Activated naive CD4-positive, alpha-beta T cell treated with anti-CD3 and anti-CD28 coated beads, Interleukin-2, amount 10 ng/mL, durations not matched to agents 7 days and 5 days (primary cell): Measurements from ENCODE around the gene CYB561A3.

ENCODE experiments used
- CTCF ChIA-PET: fragments of 350-600 bp; sonication (Branson Sonifier 250); formaldehyde crosslinking; loops from one replicate; lab custom pipeline; 2021; ENCODE audit warnings: antibody characterized with exemption; lab: Charles Lee
- DNase-seq: peaks from one replicate; pipeline ENCODE4 v3.0.0-alpha.2; 2020
- H3K27ac Mint-ChIP-seq: one replicate; pipeline ENCODE4 v1.8.0; 2021; ENCODE audit warnings: mild to moderate bottlenecking, moderate library complexity, mixed read lengths
- H3K27me3 Mint-ChIP-seq: one replicate; pipeline ENCODE4 v1.8.0; 2021; ENCODE audit warnings: mild to moderate bottlenecking, mixed read lengths
- H3K36me3 Mint-ChIP-seq: one replicate; pipeline ENCODE4 v1.8.0; 2021; ENCODE audit warnings: mixed read lengths
- H3K4me1 Mint-ChIP-seq: one replicate; pipeline ENCODE4 v1.8.0; 2021; ENCODE audit warnings: mixed read lengths
- H3K4me3 Mint-ChIP-seq: one replicate; pipeline ENCODE4 v1.8.0; 2021; ENCODE audit warnings: mild to moderate bottlenecking, moderate library complexity, mixed read lengths
- H3K9me3 Mint-ChIP-seq: one replicate; pipeline ENCODE4 v1.8.0; 2021; ENCODE audit warnings: mixed read lengths

CYB561A3 gene

GRCh38 chr11:61359516-61359915 lies 2.2 kb downstream of the CYB561A3 start:
- H3K4me3 Mint-ChIP-seq: peak overlapping the region; percentile 100
- peak overlapping the region; percentile 49 for H3K27ac Mint-ChIP-seq
- no peak for DNase-seq
- H3K9me3 Mint-ChIP-seq: no peaks in the 10 kb centered on the region
- H3K36me3 Mint-ChIP-seq: peaks cover 18% of the 10 kb centered on the region
- H3K27me3 Mint-ChIP-seq: no peaks in the 10 kb centered on the region
- peaks cover 53% of the 10 kb centered on the region for H3K4me1 Mint-ChIP-seq
- CTCF ChIA-PET: interaction anchor here (0.9 to 6.1 kb wide), 2 partner anchors 23 to 26 kb away, joined by 4 to 48 read pairs; no protein-coding TSS in a partner anchor

DNA sequence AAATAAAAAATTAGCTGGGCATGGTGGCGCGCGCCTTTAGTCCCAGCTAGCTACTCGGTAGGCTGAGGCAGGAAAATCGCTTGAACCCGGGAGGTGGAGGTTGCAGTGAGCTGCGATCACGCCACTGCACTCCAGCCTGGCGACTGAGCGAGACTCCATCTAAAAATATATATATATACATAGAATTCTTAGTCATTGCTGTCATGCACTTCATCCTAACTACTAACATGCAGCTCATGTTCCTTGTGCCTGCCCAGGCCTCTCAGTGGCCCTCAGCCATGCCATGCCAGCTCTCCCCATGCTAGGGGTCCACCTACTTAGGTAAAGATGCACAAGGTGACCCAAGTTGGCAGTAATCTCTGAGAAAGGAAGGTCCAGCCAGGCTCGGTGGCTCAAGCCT lies 3.1 kb downstream of the CYB561A3 start:
- H3K9me3 Mint-ChIP-seq: no peaks in the 10 kb centered on the region
- CTCF ChIA-PET: interaction anchor here (6.1 kb wide), 1 partner anchor 22 kb away, joined by 48 read pairs; no protein-coding TSS in a partner anchor
- no peak overlapping the region for H3K27ac Mint-ChIP-seq
- no peak overlapping the region for H3K4me3 Mint-ChIP-seq
- H3K27me3 Mint-ChIP-seq: no peaks in the 10 kb centered on the region
- no peak for DNase-seq
- H3K36me3 Mint-ChIP-seq: peaks cover 19% of the 10 kb centered on the region
- H3K4me1 Mint-ChIP-seq: peaks cover 48% of the 10 kb centered on the region

DNA sequence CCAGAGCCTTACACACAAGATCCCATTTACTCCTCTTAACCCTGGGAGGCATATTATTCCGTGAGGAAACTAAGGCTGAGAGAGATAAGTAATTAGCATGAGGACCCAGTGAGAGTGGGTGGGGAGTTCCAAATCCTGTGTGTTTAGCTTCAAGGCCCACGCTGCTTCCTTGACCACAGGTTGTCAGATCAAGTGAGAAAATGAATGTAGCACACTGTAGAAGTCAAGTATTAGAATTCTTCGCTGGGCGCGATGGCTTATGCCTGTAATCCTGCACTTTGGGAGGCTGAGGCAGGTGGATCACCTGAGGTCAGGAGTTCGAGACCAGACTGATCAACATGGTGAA lies 3.8 kb downstream of the CYB561A3 start:
- H3K27ac Mint-ChIP-seq: no peak overlapping the region
- no peak overlapping the region for H3K4me3 Mint-ChIP-seq
- DNase-seq: no peak
- peaks cover 21% of the 10 kb centered on the region for H3K36me3 Mint-ChIP-seq
- H3K9me3 Mint-ChIP-seq: no peaks in the 10 kb centered on the region
- CTCF ChIA-PET: interaction anchor here (0.7 to 6.1 kb wide), 4 partner anchors 21 to 28 kb away, joined by 3 to 48 read pairs (median 5); no protein-coding TSS in a partner anchor
- no peaks in the 10 kb centered on the region for H3K27me3 Mint-ChIP-seq
- H3K4me1 Mint-ChIP-seq: peaks cover 41% of the 10 kb centered on the region

DNA sequence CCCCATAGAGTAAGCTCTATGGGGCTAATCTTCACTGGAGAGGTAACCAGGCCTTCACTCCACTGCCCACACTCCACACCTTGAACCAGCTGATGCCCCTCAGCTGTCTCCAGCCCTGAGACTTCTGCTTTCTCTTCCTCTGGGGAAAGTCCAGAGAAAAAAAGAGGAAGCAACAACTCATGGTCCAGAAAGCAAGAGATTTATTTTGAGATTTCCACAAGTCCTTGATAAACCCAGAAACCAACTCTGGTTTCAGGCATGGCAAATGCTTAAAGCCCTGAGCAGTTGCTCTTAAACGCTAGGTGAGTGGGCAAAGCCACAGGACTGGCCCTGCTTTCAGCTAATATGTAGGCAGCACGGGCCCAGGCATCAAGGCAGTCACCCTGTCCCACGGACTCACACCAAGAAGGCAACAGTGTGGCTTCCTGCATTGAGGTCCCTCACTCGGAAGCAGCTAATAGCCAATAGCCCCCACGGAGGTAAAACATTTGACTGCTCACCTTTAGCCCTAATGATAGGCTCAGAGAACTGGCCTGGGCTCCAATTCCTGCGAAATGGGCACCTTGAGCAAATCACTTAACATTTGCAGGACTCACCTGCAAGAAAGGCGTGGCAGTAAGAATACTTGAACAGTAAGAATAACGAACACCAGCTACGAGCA lies 4.3 kb downstream of the CYB561A3 start:
- Mint-ChIP-seq H3K4me3 (no peak overlapping the region), H3K27me3 (no peaks in the 10 kb centered on the region), H3K36me3 (peaks cover 22% of the 10 kb centered on the region), H3K4me1 (peaks cover 35% of the 10 kb centered on the region), H3K9me3 (no peaks in the 10 kb centered on the region), H3K27ac (no peak overlapping the region)
- no peak for DNase-seq
- CTCF ChIA-PET: interaction anchor here (0.7 to 2.5 kb wide), 4 partner anchors 21 to 103 kb away, joined by 3 to 7 read pairs (median 4); no protein-coding TSS in a partner anchor

- no peak overlapping the region for H3K4me3 Mint-ChIP-seq
- H3K36me3 Mint-ChIP-seq: peaks cover 19% of the 10 kb centered on the region
- CTCF ChIA-PET: interaction anchor here (1.1 to 3.4 kb wide), 5 partner anchors 11 to 102 kb away, joined by 3 to 18 read pairs (median 3); no protein-coding TSS in a partner anchor
- DNase-seq: no peak
- H3K9me3 Mint-ChIP-seq: no peaks in the 10 kb centered on the region
- peaks cover 33% of the 10 kb centered on the region for H3K4me1 Mint-ChIP-seq
- H3K27me3 Mint-ChIP-seq: no peaks in the 10 kb centered on the region
- no peak overlapping the region for H3K27ac Mint-ChIP-seq
Measured at GRCh38 chr11:61356706-61357105, 5.0 kb downstream of the CYB561A3 start.

- Mint-ChIP-seq H3K4me1 (peaks cover 14% of the 10 kb centered on the region), H3K9me3 (no peaks in the 10 kb centered on the region), H3K36me3 (peaks cover 23% of the 10 kb centered on the region), H3K27me3 (no peaks in the 10 kb centered on the region), H3K27ac (no peak overlapping the region), H3K4me3 (no peak overlapping the region)
- CTCF ChIA-PET: interaction anchor here (0.8 to 3.4 kb wide), 4 partner anchors 18 to 81 kb away, joined by 3 to 18 read pairs (median 4); no protein-coding TSS in a partner anchor
- no peak for DNase-seq
Measured at GRCh38 chr11:61354208-61354607, 7.5 kb downstream of the CYB561A3 start.

GRCh38 chr11:61353131-61354067 lies 8.3 kb downstream of the CYB561A3 start:
- H3K4me1 Mint-ChIP-seq: peaks cover 11% of the 10 kb centered on the region
- H3K27ac Mint-ChIP-seq: no peak overlapping the region
- peaks cover 27% of the 10 kb centered on the region for H3K36me3 Mint-ChIP-seq
- no peak for DNase-seq
- H3K4me3 Mint-ChIP-seq: no peak overlapping the region
- no peaks in the 10 kb centered on the region for H3K27me3 Mint-ChIP-seq
- CTCF ChIA-PET: interaction anchor here (0.8 to 3.4 kb wide), 3 partner anchors 17 to 82 kb away, joined by 3 to 18 read pairs (median 3); no protein-coding TSS in a partner anchor
- no peaks in the 10 kb centered on the region for H3K9me3 Mint-ChIP-seq

DNA sequence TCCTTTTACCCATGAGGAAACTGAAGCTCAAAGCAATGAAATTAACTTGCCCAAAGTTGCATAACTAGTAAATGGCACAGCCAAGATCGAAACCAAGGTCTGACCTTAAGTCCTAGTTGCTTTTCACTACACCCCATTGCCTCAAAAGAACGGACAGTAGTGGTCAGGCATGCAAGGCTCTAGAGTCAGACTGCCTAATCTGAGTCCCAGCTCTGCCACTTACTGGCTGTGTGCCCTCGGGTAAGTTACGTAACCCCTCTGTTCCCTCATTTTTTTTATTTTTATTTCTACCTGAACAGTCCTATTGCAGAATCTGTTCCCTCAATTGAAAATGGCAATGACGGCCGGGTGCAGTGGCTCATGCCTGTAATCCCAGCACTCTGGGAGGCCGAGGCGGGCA lies 9.6 kb downstream of the CYB561A3 start:
- Mint-ChIP-seq H3K27ac (no peak overlapping the region), H3K9me3 (no peaks in the 10 kb centered on the region), H3K27me3 (no peaks in the 10 kb centered on the region), H3K36me3 (peaks cover 27% of the 10 kb centered on the region), H3K4me3 (no peak overlapping the region), H3K4me1 (peaks cover 4% of the 10 kb centered on the region)
- CTCF ChIA-PET: interaction anchor here (0.9 to 1.2 kb wide), 2 partner anchors 16 to 33 kb away, joined by 3 read pairs; no protein-coding TSS in a partner anchor
- DNase-seq: no peak

GRCh38 chr11:61350803-61351202 lies 10.9 kb downstream of the CYB561A3 start:
- no peaks in the 10 kb centered on the region for H3K9me3 Mint-ChIP-seq
- DNase-seq: no peak
- peak overlapping the region; percentile 37 for H3K27ac Mint-ChIP-seq
- H3K4me3 Mint-ChIP-seq: no peak overlapping the region
- CTCF ChIA-PET: no interaction called here
- no peaks in the 10 kb centered on the region for H3K4me1 Mint-ChIP-seq
- no peaks in the 10 kb centered on the region for H3K27me3 Mint-ChIP-seq
- peaks cover 26% of the 10 kb centered on the region for H3K36me3 Mint-ChIP-seq

DNA sequence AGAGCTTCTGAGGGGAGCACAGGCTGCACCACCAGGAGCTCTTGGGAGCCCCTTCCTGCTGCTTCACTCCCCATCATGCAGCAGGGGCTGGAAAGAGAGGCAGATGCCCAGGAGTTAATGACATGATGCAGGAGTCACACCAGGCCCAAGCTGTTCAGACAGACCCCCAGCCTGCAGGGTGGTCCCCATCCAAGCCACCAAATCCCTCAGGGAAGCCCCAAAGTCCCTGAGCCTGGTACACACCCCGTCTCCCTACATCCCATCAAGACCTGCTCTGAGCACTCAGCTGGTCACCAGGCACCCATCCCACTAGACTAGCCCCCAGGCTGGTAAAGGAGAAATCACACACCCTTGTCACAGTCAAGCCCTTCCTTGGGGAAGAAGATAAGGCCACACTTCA lies 11.3 kb downstream of the CYB561A3 start:
- H3K27ac Mint-ChIP-seq: peak overlapping the region; percentile 37
- H3K9me3 Mint-ChIP-seq: no peaks in the 10 kb centered on the region
- H3K4me3 Mint-ChIP-seq: no peak overlapping the region
- CTCF ChIA-PET: interaction anchor here (0.8 kb wide), 1 partner anchor 35 kb away, joined by 4 read pairs; no protein-coding TSS in a partner anchor
- H3K4me1 Mint-ChIP-seq: no peaks in the 10 kb centered on the region
- no peak for DNase-seq
- peaks cover 26% of the 10 kb centered on the region for H3K36me3 Mint-ChIP-seq
- no peaks in the 10 kb centered on the region for H3K27me3 Mint-ChIP-seq

GRCh38 chr11:61349916-61350315 lies 11.8 kb downstream of the CYB561A3 start:
- no peak overlapping the region for H3K4me3 Mint-ChIP-seq
- H3K27me3 Mint-ChIP-seq: no peaks in the 10 kb centered on the region
- no peak overlapping the region for H3K27ac Mint-ChIP-seq
- no peaks in the 10 kb centered on the region for H3K4me1 Mint-ChIP-seq
- CTCF ChIA-PET: interaction anchor here (0.8 kb wide), 1 partner anchor 36 kb away, joined by 4 read pairs; no protein-coding TSS in a partner anchor
- DNase-seq: no peak
- peaks cover 23% of the 10 kb centered on the region for H3K36me3 Mint-ChIP-seq
- H3K9me3 Mint-ChIP-seq: no peaks in the 10 kb centered on the region

DNA sequence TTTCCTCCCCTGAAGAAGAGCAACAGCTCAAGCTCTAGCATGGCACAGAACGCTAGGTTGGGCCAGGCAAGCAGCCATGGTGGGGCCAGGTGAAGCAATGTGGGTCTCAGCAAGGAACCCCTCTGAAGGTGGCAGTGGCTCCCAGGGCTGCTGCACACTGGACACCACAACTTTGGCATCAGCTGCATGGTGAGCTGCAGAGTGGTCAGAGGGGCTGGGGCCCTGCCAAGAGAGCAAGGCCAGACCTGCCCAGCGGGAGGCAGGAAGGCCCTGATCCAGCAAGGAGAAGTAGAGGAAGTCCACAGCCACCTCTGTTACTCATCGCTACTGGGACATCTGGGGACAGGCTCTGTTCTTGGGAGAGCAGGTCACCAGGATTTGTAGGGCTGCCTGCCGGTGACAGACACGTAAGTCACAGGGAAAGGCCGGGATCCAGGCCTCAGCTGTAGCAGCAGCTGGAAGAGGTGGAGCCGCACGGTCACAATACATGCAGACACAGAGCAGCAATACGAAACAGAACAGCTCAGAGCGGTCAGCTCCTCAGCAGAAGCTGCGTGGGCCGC lies 12.4 kb downstream of the CYB561A3 start:
- no peak for DNase-seq
- no peaks in the 10 kb centered on the region for H3K9me3 Mint-ChIP-seq
- H3K36me3 Mint-ChIP-seq: peaks cover 23% of the 10 kb centered on the region
- CTCF ChIA-PET: interaction anchor here (2.1 kb wide), 1 partner anchor 37 kb away, joined by 10 read pairs; no protein-coding TSS in a partner anchor
- no peaks in the 10 kb centered on the region for H3K27me3 Mint-ChIP-seq
- no peaks in the 10 kb centered on the region for H3K4me1 Mint-ChIP-seq
- H3K27ac Mint-ChIP-seq: no peak overlapping the region
- no peak overlapping the region for H3K4me3 Mint-ChIP-seq

DNA sequence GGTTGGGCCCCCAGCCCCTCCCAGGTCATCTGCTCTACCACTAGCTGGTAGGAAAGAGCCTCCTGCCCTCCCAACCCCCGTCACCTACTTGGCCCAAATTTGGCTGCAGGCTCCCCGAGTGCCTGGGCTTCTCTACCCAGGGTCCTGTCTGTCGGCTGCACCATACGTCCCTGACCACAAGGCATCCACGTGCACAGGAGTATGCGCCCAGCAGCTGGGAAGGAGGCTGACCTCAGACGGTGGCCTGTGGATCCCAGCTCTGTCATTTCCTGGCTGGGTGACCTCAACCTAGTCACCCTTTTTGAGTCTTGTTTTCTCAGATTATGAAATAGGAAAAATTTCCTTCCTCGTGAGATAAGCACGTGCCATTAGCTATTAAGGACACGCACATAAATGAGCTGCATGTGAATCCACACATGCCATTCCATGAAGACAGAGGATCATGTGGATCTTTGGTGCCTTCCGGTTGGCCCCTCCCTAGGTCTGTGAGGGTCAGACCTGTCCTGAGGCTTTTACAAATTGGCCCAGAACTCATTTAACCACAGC lies 13.7 kb downstream of the CYB561A3 start:
- CTCF ChIA-PET: interaction anchor here (1.0 to 2.1 kb wide), 4 partner anchors 12 to 45 kb away, joined by 3 to 10 read pairs (median 6); partner anchors contain the start of gene TMEM216
- no peak for DNase-seq
- Mint-ChIP-seq H3K27me3 (no peaks in the 10 kb centered on the region), H3K4me1 (no peaks in the 10 kb centered on the region), H3K4me3 (no peak overlapping the region), H3K36me3 (peaks cover 15% of the 10 kb centered on the region), H3K9me3 (no peaks in the 10 kb centered on the region), H3K27ac (no peak overlapping the region)
